Tibial nerve (tissue), 4 donors: Measurements from ENCODE around the gene ANO3.

Source experiments
- EP300 ChIP-seq, 2 donors: sonication (generic); formaldehyde crosslinking; IDR thresholded peaks; one replicate each; pipeline ENCODE4 v1.6.1; 2017; ENCODE audit warnings: antibody characterized with exemption in 2 of 2, mild to moderate bottlenecking in 1 of 2
- POLR2A ChIP-seq, 2 donors: fragments of 450-650 bp; IDR thresholded peaks; one replicate each; pipeline ENCODE4 v1.6.1; 2017; ENCODE audit warnings: antibody characterized with exemption in 2 of 2, mild to moderate bottlenecking in 2 of 2, moderate library complexity in 2 of 2
- TF ChIP-seq, protein P1 (sequence below), 5 experiments: fragments of 200-600 bp in 3 of 5; fragments of 450-650 bp in 2 of 5; sonication (generic) in 3 of 5; IDR thresholded peaks; one replicate each; pipeline ENCODE4 v1.5.1; 2016 to 2019; ENCODE audit warnings: antibody characterized with exemption in 5 of 5, mild to moderate bottlenecking in 3 of 5, moderate library complexity in 2 of 5

DNA sequence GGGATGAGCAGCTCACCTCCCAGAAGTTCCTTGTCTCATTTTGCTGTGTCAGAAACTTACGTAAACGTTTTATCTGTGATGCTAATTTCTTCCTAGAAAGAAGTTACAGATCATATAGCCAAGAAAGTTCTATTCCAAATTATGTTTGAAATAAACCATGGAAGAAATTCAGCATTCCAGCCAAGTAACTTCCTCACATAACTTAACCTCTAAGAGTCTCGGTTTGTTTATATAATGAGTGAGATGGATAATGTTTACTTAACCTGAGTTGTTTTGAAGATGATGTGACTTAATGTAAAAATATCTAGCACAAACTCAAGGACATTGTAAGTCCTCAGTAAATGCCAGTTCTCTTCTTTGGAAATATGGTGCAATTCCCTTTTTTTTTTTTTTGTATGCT is 249.0 kb downstream of the ANO3 start:
- TF ChIP-seq, protein P1, sequence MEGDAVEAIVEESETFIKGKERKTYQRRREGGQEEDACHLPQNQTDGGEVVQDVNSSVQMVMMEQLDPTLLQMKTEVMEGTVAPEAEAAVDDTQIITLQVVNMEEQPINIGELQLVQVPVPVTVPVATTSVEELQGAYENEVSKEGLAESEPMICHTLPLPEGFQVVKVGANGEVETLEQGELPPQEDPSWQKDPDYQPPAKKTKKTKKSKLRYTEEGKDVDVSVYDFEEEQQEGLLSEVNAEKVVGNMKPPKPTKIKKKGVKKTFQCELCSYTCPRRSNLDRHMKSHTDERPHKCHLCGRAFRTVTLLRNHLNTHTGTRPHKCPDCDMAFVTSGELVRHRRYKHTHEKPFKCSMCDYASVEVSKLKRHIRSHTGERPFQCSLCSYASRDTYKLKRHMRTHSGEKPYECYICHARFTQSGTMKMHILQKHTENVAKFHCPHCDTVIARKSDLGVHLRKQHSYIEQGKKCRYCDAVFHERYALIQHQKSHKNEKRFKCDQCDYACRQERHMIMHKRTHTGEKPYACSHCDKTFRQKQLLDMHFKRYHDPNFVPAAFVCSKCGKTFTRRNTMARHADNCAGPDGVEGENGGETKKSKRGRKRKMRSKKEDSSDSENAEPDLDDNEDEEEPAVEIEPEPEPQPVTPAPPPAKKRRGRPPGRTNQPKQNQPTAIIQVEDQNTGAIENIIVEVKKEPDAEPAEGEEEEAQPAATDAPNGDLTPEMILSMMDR (IDR thresholded peaks at IDR 0.05), result no peak
- TF ChIP-seq POLR2A (IDR thresholded peaks at IDR 0.05) (no peak), EP300 (IDR thresholded peaks at IDR 0.05) (no peak)
